HG03442 (cell line): Measurements from ENCODE around the gene CMTM8.
"Not testable (repeated sequence)": the region's sequence is repeated elsewhere in the genome, so short reads cannot be mapped to it uniquely, and the experiment has no call there.

Experiments used
- ATAC-seq: cut with Tn5 transposase; IDR thresholded peaks from one replicate; pipeline ENCODE4 v1.9.1; 2021; ENCODE audit warnings: mild to moderate bottlenecking, moderate library complexity; ENCODE audit not compliant: unreplicated experiment

The CMTM8 gene

GRCh38 chr3:32374788-32375595 lies 136.5 kb downstream of the CMTM8 start:
- peak; percentile 66 for ATAC-seq

- no peak for ATAC-seq
Measured at GRCh38 chr3:32375596-32375930, 137.1 kb downstream of the CMTM8 start.

- no peak for ATAC-seq
Measured at GRCh38 chr3:32376115-32376514, 137.6 kb downstream of the CMTM8 start.

- no peak for ATAC-seq
Measured at GRCh38 chr3:32379831-32380500, 141.5 kb downstream of the CMTM8 start.

DNA sequence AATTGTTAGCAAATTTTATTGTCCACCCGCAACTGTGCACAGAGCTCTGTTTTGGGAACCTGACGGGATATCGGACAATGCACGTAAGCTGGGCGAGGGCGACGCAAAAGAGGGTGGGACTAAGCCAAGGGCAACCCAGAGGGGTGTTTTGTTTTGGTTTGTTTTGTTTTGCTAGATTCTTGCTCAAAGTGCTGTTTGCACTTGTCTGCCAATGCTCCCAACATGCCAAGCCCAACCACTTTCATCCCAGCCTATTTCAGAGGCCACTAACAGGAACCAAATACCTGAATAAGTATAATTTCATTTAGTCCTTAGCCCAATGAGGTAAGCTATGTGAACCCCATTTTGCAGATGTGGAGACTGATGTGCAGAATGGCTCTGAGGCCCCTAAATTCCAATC lies 143.4 kb downstream of the CMTM8 start:
- no peak for ATAC-seq

- ATAC-seq = no peak
Measured at GRCh38 chr3:32383136-32383711, 144.7 kb downstream of the CMTM8 start.

- ATAC-seq = no peak
Measured at GRCh38 chr3:32384938-32385337, 146.5 kb downstream of the CMTM8 start.

DNA sequence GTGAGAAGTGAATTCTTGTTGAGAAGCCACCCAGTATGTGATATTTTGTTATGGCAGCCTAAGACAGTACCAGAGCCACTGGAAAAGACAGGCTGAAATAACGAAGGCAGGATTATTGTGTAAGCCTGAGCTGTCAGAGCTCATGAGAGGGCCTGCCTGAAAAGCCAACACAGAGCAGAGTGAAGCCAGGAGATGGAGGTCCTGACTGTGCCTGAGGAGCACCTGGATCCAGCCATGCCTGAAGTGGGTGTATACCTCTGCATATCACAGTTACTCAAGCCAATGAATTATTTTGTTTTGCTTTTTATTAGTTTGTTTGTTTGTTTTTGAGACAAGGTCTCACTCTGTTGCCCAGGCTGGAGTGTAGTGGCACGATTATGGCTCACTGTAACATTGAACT lies 149.0 kb downstream of the CMTM8 start:
- no peak for ATAC-seq

DNA sequence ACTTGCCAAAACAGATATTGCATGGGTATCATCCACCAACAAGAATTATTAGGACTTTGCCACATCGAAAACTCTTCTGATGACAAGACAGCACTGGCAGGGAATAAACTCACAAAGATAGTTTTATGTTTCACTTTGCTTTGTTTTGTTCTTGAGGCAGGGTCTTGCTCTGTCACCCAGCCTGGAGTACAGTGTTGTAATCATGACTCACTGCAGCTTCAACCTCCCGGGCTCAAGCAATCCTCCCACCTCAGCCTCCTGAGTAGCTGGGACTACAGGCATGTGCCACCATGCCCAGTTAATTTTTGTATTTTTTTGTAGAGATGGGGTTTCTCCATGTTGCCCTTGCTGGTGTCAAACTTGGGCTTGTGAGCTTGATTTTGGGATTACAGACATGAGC lies 151.1 kb downstream of the CMTM8 start:
- not testable (repeated sequence) for ATAC-seq

- ATAC-seq = peak; percentile 35
Measured at GRCh38 chr3:32391643-32392535, 153.4 kb downstream of the CMTM8 start, which contains the start of gene CMTM7. TSS of gene CMTM7 (plus strand) at chr3:32391853. CDS start at chr3:32391907, 54 bp downstream.

GRCh38 chr3:32392536-32393302 lies 154.2 kb downstream of the CMTM8 start:
- no peak for ATAC-seq

DNA sequence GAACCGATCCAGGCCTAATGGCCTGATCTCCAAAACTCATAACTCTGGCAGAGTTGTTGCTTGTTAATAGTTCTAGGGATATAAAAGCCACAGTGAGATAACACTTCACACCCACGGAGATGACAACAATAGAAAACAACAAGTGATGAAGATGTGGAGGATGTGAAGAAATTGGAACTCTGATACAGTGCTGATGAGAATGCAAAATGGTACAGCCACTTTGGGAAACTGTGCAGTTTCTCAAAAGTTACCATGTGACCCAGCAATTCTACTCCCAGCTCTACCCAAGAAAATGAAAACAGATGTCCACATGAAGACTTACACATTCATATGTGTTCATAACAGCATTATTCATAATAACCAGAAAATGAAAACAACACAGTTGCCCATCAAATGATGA lies 157.0 kb downstream of the CMTM8 start:
- ATAC-seq = no peak

DNA sequence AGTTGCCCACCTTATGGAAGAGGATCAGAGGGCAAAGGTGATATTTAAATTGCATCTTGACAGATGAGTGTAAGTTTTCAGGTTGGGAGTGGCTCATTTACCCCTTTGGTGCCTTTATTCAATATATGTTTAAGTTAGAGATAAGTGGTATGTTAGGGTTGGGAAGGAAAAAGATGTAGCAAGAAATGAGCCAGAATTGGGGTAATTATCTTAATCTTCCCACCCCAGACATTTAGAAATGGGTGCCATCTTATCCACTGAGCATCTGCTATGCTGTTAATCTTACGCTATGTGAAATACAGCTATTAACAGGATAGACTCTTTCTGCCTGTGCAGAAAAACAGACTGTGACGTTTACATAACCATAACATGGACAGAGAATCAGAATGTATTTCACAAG lies 159.5 kb downstream of the CMTM8 start:
- no peak for ATAC-seq

- ATAC-seq = no peak
Measured at GRCh38 chr3:32398531-32398930, 160.1 kb downstream of the CMTM8 start.

- ATAC-seq = no peak
Measured at GRCh38 chr3:32399030-32399620, 160.6 kb downstream of the CMTM8 start.

GRCh38 chr3:32401126-32401525 lies 162.6 kb downstream of the CMTM8 start:
- ATAC-seq = peak; percentile 5

GRCh38 chr3:32401556-32402081 lies 163.1 kb downstream of the CMTM8 start:
- peak; percentile 63 for ATAC-seq

DNA sequence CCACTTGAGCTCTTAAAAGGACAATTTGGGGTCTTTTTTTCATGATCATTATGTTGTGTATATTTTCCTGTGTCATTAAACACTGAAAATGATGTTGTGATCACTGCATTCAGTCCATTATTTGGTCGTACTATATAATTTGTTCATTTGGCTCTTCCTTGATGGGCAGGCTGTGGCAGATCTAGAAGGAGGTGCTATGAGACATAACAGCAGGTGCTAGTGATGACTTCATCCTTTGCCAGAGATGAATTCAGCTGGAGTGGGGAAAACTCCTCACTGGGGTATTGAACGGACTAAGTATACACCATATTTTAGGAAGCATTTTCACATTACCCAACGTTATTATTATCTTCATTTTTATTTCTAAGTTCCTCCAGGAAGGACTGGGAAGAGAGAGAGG lies 165.2 kb downstream of the CMTM8 start:
- ATAC-seq = no peak

DNA sequence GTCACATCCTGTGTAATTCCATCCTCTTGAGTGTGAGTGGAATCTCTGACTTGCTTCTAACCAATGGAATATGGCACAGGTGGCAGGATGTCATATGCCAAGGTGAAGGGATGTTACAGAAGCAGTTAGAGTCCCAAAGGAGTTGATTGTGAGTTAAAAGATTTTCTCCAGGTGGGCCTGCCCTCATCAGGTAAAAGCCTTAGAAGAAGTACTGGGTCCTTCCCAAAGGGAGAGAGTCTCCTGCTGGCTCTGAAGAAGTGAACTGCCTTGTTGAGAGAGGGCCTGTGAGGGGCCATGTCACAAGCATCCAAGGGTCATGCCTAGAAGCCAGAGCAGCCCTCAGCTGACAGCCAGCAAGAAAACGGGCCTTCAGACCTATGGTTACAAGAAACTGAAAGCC lies 166.2 kb downstream of the CMTM8 start:
- no peak for ATAC-seq

DNA sequence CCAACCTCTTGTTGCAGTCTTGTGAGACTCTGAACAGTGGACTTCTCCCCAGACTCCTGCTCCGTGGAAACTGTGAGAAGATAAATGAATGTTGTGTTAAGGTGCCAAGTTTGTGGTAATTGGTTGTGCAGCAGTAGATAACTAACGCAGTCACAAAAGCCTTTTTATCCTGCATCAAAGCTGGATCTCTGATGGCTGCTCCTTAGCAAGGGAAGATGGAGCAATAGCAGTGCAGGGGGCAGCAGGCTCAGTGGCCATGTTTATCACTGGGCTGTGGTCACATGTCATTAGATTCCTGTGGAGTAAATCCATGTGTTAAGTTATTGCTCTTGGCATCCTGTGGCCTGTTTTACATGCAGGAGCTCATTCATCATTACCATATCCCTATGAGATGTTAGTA lies 166.7 kb downstream of the CMTM8 start:
- no peak for ATAC-seq
